NCI-H1930 (cell line): ENCODE measurements around the gene C9orf43.
"Not testable (repeated sequence)": the region's sequence is repeated elsewhere in the genome, so short reads cannot be mapped to it uniquely, and the experiment has no call there.

Experiments
- DNase-seq, 2 experiments: peaks; one replicate each; lab custom pipeline; 2025; lab: John Stamatoyannopoulos, UW

Gene C9orf43

DNA sequence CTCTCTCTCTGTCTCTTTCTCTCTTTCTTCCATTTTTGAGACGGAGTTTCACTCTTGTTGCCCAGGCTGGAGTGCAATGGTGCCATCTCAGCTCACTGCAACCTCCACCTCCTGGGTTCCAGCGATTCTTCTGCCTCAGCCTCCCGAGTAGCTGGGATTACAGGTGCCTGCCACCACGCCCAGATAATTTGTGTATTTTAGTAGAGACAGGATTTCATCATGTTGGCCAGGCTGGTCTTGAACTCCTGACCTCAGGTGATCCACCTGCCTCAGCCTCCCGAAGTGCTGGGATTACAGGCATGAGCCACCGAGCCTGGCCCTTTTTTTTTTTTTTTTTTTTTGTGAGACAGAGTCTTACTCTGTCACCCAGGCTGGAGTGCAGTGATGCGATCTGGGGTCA is 29.1 kb upstream of the C9orf43 start:
- DNase-seq: not testable (repeated sequence)

DNA sequence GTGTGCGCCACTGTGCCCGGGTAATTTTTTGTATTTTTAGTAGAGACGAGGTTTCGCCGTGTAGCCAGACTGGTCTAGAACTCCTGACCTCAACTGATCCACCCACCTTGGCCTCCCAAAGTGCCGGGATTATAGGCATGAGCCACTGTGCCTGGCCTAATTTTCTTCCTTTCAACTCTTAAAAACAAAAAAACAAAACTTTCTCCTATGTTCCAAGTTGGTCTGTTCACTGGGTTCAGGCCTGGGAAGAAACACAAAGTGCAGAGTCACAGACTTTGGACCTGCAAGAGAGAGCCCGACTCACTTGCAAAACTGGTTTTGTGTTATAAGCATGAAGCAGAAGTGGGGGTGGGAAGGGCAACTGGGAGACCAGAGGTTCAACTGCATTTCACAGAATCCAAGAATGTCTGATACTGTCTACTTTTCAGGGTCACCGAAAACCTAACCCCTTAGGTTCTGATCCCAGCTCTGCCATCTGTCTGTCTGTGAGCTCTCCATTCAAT is 28.6 kb upstream of the C9orf43 start:
- no peak for DNase-seq

DNA sequence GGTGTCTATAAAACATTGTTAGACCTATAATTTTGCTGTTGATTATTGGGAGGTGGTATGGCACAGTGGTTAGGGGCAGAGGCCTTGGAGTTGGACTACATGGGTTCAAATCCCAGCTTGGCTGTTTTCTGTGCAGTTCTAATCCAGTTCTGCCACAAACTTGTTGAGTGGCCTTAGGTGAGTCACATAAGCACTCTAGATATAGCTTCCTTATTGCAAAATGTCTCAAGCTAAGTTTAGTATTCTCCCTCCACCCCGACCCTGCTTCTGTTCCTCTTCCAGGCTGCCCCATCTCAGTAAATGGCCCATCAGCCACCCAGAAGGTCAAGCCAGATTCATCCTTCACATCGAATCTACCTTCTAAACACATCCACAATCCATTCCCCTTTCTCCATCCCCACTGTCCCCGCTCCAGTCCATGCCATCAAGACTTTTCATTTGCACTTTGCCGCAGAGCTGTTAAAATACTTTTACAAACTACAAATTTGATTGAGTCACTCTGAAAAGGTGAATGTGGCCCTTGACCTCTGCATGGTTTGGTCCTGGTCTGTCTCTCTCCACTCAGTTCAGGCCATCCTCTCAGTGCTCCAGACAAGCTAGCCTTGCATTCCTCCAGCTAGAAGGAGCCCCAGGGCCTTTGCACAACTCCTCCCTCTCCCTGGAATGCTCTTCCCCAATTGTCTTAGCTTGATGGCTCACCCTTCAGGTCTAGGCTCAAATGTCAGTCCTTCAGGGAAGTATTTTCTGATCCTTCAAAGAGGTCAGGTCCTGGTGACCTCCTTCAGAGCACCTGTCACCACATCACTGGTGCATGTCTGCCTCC is 23.8 kb upstream of the C9orf43 start:
- no peak for DNase-seq

DNA sequence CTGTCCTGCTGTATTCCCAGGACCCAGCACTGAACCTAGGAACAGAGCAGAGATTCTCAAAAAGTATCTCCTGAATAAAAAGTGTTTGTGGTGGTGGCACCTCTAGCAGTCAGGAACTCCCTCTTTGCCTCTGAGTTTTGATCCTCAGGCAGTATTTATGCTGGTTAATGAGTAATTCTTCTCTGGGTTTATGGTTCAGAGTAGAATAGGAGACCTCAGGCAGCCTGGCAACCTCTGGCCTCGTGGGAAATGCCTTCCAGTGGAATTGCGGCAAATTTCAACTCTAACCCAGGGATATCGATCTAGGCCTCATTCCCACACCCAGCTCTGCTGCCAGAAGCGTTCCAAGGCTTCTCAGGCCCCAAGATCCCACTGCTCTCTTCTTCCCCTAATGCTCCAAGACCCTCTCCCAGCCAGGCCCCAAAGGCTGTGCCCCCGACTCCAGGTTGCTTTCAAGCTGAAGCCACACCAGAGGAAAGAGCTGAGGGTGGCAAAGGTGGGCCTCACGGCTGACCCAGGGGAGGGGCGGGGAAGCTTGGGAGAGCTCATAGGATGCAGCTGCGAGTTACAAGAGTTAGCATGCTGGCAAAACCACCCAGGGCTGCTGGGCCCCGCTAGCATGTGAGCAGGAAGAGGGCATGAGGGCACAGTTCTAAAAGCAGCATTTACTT is 22.9 kb upstream of the C9orf43 start:
- no peak for DNase-seq

DNA sequence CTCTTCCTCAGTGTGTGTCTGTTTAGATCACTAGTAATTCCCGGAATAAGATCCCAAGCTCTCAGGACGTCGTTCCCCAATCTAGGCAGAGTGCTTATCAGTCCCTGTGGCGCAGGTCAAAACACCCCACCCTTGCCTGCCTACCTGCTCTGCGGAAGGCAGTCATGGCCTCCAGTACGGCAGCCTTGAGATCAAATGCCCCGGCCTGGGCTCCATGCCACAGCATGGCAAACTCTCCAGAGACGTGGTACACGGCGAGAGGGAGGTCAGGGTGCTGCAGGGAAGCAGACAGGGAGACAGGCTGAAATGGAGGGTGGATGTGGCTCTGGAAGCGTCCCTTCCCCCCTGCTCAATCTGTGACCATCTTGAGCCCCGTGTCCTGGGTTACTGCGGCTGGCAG is 21.7 kb upstream of the C9orf43 start:
- no peak for DNase-seq

DNA sequence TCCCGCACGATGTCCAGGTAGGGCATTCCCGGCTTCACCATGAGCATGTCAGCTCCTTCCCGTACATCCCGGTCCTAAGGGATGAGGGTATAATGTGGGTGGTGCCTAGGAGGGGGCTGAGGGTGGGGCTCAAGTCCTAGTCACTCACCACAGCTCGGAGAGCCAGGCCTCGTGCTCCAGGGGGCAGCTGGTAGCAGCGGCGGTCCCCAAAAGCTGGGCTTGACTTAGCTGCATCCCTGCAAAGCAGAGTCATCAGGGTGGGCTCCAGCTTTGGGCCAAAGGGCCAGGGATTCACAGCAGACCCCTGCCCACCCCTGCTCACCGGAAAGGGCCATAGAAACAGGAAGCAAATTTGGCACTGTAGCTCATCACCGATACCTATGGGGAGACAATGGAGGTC is 21.1 kb upstream of the C9orf43 start:
- no peak for DNase-seq

DNA sequence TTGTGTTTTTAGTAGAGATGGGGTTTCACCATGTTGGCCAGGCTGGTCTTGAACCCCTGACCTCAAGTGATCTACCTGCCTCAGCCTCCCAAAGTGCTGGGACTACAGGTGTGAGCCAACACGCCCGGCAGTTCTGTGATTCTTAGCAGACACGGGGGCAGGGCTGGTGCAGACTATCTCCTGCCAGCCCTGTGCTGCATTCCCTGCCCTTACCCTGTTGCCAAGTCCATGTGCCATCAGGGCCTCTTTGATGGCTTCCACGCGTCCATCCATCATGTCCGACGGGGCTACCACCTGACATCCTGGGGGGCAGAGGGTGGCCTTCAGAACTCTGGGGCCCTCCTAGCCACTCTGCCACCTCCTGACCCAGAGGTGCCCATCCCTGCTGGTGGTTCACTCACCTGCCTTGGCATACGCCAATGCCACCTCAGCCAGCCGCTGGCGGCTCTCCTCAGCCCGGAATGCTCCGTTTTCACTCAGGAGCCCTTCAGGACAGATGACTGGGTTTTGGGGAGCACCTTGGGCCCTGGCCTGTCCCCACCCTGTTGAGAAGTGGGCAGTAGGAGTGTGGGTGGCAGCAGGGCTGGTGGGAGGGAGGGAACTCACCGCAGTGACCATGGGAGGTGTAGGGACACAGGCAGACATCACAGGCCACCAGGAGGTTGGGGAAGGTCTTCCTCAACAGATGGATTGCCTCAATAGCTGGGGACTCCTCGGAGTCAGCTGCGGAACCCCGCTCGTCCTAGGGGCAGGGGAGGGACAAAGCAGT is 20.2 kb upstream of the C9orf43 start:
- no peak for DNase-seq

DNA sequence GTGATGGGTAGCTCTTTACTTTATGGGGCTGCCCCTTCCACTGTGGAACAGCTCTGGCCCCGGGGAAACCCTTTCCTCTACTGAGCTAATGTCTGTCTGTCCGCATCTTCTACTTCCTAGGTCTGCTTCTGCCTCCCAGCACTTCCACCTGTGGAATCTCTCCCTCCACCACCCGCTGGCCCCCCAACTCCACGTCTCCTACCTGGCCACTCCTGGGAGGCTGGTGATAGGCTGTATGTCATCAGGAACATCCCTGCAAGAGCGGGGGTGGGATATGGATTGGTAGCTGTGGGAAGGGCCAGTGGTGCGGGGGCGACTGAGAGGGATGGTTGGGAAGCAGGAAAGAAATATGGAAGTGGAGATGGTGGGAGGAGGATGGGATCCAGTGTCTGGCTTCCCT is 18.6 kb upstream of the C9orf43 start:
- DNase-seq: no peak

DNA sequence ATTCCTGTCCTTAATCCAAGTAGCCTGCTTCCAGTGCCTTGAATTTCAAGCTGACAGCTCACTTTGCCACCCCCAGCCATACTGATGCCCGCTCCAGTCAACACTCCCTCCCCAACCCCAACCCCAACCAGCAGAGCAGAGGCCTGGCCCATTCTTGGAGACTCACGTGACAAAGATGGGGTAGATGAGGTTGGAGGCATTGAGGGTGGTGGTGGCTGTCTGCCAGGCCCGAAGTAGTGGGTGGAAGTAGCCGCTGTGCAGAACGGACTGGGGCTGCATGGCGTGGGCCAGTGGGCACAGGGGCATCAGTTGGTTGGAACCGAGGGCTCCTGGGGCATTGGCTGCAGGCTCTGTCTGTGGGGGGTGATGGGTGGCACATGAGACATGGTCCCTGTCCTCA is 17.3 kb upstream of the C9orf43 start:
- DNase-seq: no peak

DNA sequence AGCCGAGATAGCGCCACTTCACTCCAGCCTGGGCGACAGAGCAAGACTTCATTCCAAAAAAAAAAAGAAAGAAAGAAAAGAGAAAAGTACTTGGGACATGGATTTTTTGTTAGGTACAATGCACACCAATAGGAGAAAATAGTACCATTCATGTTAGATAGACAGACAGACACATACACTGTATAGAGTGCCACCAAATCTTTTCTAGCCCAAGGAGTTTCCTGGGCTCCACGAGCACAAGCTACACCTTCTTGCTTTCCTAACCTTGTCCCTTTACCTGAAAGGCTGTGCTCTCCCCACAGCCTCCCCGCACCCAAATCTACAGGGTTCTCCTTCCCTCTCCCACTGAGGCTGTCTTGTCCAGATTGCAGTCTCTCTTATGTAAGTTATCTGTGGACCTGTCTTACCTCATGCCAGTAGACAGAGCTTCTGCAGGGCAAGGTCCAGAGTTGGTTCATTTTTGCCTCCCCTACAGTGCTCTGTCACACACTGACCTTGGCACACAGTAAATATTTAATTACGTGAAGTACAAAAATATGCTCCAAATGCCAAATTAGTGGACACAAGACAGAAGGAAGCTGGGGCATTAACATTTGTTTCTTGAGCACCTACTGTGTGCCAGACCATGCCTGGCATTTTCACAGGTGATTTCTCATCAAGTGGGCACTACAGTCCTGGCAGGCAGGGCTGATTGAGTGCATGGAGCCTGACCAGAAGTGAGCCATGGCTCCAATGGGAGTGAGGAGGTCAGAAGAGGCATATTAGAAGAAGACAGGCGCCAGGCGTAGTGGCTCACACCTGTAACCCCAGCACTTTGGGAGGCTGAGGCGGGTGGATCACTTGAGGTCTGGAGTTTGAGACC is 15.3 kb upstream of the C9orf43 start:
- no peak for DNase-seq

DNA sequence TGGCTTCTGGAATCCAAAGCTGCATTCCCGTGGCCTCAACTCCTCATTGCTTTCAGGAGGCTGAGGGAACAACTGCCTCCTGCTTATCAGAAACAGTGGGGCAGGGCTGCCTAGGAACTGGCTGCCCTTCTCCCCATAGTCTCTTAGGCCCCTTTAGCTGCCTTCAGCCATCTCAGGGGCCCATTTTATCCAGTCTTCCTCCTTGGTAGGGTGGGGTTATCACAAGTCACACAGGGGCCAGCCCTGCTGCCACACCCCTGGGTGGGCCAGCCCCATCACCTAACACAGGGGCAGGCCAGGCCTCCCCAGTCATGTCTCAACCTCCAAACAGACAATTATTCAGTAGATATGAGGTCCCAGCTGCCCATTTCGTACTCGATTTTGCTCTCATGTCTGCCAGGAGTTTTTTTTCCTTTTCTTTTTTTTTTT is 13.3 kb upstream of the C9orf43 start:
- DNase-seq: no peak

DNA sequence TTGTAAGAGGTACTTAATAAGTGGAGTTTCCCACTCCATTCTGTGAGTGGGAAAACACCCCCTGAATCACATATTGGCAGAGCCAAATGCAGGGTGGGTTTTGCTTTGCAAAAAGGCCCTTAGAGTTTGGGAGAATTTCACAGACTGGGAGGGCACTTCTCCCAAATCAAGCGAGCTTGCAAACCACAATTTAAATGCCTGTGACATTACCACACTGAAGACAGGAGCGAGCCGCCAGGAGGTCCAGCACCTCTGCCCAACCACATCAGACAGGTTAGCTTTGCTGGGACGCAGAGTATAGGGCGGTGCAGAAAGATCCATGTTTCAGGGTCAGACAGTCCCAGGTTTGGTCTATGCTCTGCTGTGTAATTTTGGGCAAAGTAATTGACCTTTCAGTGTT is 11.8 kb upstream of the C9orf43 start:
- DNase-seq: no peak

DNA sequence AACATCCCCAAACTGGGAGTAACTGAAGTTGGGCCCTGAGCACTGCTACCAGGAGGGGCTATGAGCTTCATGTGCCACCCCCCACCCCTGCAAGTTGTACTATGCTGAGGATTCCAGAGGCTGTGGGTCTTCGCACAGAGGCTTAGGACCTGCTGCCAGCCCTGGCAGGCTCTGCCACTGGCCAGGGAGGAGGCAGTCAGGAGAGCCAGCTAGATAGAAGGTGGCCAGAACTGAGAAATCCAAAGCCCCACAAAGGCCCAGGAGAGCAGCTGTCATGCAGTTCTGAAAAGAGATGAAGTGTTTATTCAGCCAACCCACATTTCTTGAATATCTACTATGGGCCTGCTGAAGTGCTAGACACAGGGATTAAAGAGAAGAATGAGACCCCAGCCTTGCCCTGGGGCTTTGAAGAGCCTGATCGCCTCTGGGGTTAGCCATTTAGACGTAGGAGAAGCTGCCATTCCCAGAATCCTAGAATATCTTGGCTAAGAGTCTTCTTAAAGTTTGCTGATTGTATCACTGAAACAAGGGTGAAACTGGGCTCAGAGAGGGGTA is 10.8 kb upstream of the C9orf43 start:
- no peak for DNase-seq

DNA sequence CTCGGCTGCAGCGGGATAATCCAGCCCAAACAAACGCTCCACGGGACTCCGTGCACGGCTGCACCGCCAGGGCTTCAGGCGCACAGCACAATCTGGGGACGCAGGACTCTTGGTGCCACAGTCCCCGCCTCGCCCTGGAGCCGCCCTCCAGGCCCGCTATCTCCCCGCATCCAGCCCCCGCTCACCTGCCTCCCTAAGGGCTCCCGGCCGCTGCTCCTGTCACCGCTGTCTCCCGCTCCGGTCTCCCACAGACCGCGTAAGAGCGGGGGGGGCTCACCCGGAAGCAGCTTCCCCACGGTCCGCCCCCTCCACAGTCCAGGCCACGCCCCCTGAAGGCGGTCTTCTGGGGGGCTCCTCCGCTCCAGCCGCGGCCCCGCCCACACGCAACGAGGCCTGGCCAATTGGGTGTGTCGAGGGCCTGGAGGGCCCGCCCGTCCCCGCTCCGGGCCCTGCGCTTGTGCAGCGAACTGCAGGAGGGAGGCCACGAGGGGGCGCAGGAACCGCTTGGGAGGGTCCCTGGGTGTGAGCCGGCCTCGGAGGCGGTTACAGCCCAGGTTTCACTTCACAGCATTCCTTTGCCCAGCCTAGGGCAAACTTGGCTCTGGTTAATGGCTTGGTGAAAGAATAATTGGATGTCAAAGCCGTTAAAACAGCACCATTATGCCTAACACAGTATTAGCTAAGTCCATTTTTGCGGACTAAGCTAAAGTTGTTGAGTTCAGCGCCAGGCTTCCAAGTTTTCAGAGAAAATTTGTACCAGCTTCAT is 9.3 kb upstream of the C9orf43 start, which contains the start of gene ALAD:
TSS of gene ALAD (minus strand) at position 258 of the 766 bp plus-strand sequence. CDS start 7,725 bp downstream, outside the sequence.
- peak; percentile 94 to 98 for DNase-seq

DNA sequence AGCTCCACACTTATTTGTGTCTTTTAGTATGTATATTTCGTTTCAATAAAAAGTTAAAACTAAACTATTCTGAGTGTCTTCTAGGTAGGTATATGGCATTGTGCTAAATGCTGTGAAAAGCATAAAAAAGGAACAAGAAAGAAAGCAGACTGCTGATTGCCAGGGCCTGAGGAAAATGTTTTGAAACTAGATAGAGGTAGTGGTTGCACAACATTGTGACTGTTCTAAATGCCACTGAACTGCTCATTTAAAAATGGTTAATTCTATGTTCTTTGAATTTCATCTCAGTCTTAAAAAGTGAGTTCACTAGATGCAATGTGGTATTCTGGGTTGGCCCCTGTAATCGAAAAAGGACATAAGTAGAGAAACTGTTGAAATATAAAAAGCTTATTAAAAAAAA is 6.9 kb upstream of the C9orf43 start:
- DNase-seq: no peak

DNA sequence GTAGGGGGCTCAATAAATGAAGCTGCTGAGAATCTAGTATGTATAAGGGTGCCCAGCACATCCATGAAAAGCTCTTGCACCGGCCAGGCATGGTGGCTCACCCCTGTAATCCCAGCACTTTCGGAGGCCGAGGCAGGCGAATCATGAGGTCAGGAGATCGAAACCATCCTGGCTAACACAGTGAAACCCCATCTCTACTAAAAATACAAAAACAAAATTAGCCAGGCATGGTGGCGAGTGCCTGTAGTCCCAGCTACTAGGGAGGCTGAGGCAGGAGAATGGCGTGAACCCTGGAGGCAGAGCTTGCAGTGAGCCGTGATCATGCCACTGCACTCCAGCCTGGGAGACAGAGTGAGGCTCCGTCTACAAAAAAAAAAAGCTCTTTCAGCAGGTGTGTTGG is 4.2 kb upstream of the C9orf43 start:
- DNase-seq: not testable (repeated sequence)

DNA sequence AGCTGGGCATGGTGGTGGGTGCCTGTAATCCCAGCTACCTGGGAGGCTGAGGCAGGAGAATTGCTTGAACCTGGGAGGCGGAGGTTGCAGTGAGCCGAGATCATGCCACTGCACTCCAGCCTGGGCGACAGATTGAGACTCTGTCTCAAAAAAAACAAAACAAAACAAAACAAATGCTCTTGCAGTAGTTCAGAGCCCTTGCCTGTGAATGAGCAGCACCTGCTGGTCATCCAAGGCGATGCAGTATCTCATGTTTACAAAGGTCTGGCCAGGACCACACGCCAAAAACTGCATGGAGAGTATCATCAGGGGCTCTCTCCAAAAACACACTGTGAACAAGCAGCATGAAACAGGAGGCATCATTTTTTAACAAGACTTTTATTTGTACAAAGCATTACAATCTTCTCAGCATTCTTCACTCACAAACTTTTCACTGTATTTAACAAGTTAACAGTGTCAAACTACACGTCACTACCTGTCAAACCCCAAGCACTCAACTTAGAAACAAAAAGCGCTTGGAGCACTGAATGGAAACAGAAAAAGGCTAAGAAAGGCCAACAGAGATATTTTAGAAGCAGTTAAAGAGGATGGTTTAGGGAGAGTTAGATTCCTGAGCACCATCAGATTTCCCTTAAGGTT is 3.6 kb upstream of the C9orf43 start:
- peak; percentile 6 to 20 for DNase-seq

DNA sequence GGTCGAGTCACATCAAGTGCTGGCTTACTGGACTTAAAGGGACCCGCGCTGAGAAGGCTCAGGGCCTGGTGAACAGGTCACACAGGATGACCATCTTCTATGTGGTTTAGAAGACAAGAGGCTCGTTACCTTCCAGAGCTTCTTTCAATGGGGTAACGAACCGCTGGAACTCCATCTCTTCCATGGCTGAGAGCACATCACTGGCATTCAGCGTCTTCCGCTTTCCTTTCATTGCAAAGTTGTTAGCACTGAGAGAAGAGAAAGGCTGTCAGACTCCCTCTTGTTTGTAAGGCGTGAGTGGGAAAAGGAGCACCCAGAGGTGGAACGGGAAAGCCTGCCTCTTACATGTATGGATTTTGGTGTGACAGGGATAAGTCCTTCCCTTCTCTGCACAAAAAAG is 1.1 kb upstream of the C9orf43 start:
- DNase-seq: no peak

DNA sequence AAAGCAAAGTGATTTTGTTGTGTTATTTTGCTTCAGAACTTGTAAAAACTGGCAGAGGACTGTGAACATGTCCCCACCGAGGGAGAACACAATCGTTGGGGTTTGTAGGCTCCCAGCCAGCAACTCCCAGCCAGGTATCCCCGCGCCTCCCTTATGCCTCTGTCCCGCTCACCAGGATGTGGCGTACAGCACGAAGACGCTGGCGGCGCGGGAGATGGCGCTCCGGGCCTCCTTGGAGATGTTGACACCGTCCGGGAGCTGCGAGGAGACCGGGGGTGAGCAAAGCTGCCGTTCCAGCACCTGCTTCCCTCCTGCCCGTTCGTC is 702 bp upstream of the C9orf43 start:
- DNase-seq: no peak

DNA sequence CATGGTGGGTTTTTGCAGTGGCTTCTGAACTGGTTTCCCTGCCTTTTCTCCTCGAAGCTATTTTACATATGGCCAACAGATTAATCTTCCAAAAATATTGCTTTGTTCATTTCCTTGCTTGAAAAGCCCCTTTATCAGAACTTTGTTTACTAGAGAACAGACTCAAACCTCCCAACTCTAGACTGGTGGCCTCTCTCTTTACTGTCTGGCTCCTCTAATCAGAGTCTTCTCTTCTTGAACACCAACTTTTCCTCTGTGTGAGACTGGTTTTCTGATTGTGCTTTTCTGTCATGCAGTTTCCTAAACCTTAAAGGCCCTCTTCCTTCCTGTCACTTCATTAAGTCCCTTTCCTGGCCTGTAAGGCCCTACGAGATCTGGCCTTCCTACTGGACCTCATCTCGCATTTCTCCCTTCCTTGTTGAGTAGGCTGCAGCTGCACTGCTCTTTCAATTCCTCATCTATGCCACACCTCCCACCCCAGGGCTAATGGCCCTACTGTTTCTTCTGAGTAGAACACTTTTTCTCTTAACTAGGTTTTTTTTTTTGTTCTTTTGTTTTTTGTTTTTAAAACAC is 5.7 kb downstream of the C9orf43 start:
- no peak for DNase-seq
